ENCODE data around the gene CDK18. TPM values are rescaled to one million over a fixed set of nuclear protein-coding genes. Genes with fewer than 3 reads are reported as not detected.

CDK18 gene
- total and polyA plus RNA-seq, 4 donors: 2.4 to 3.7 (median 3.1) TPM

DNA sequence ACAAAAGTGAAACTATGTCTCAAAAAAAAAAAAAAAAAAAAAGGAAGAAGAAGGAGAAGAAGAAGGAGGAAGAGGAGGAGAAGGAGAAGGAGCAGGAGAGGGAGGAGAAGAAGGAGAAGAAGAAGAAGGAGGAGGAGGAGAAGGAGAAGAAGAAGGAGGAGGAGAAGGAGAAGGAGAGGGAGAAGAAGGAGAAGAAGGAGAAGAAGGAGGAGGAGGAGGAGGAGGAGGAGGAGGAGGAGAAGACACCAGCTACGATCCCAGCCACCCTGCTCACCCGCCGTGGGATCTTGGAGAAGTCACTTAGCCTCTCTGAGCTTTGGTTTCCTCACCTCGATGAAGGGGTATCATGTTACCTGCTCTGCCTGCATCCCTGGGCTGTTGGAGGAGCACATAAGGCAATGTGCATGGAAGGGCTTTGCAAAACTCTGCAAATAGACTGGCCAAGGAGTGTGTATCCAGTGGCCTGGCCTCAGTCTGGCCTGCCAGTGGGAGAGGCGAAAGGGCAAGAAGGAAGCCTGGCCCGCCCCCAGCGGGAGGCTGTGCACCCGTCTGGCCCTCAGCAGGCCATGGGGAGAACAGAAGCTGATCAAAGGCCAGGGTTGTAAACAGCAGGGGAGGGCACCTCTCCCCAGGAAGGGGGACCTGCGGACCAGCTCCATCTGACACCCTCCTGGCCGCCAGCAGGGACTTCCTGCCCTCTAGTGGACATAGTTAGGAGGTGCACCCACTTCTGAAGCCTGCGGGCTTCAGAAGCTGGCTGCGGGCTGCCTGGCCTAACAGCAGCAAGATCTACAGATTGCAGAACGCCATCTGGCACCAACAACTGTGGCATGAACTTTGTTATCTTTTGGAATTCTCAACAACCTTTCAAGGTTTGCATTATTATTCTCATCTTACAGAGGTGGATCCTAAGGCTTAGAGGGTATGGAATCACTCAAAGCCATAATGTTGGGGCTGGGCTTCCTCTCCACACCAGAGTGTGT is 19.2 kb upstream of the CDK18 start:
- Histone ChIP-seq H3K4me1 (ENCODE audit: control insufficient read depth in 4 of 4, insufficient read depth in 4 of 4, low read length in 3 of 4) (peaks cover 0 to 6% (median 0%) of the 10 kb centered on the region in 4 donors), H3K9me3 (ENCODE audit: control insufficient read depth in 4 of 4, low read length in 3 of 4) (no peaks in the 10 kb centered on the region), H3K27me3 (ENCODE audit: control insufficient read depth in 4 of 4, insufficient read depth in 4 of 4, low read length in 3 of 4) (peaks cover 0 to 5% (median 0%) of the 10 kb centered on the region in 4 donors), H3K4me3 (ENCODE audit: low read depth in 1 of 3, low read length in 3 of 3) (no peak overlapping the region), H3K36me3 (ENCODE audit: control insufficient read depth in 4 of 4, insufficient read depth in 3 of 4, low read depth in 1 of 4, low read length in 3 of 4) (no peaks in the 10 kb centered on the region), H3K27ac (ENCODE audit: low read depth in 1 of 2, low read length in 2 of 2) (no peak overlapping the region), H3K9ac (ENCODE audit: low read depth in 1 of 2, low read length in 2 of 2) (no peak overlapping the region)
- TF ChIP-seq RXRA (IDR thresholded peaks at IDR 0.05) (peak in 1 of 2 donors; percentile 26), HNF4A (conservative IDR thresholded peaks at IDR 0.05) (peak in 1 of 2 donors; percentile 39), RAD21 (IDR thresholded peaks at IDR 0.05) (peak; percentile 90 to 94)
- TF ChIP-seq, protein P1, sequence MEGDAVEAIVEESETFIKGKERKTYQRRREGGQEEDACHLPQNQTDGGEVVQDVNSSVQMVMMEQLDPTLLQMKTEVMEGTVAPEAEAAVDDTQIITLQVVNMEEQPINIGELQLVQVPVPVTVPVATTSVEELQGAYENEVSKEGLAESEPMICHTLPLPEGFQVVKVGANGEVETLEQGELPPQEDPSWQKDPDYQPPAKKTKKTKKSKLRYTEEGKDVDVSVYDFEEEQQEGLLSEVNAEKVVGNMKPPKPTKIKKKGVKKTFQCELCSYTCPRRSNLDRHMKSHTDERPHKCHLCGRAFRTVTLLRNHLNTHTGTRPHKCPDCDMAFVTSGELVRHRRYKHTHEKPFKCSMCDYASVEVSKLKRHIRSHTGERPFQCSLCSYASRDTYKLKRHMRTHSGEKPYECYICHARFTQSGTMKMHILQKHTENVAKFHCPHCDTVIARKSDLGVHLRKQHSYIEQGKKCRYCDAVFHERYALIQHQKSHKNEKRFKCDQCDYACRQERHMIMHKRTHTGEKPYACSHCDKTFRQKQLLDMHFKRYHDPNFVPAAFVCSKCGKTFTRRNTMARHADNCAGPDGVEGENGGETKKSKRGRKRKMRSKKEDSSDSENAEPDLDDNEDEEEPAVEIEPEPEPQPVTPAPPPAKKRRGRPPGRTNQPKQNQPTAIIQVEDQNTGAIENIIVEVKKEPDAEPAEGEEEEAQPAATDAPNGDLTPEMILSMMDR (IDR thresholded peaks at IDR 0.05; ENCODE audit: low read depth, low read length, missing input control): peak; percentile 95
- TF ChIP-seq, protein P2, sequence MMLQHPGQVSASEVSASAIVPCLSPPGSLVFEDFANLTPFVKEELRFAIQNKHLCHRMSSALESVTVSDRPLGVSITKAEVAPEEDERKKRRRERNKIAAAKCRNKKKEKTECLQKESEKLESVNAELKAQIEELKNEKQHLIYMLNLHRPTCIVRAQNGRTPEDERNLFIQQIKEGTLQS (IDR thresholded peaks at IDR 0.05): no peak
- WGBS: 24% methylated on average over 13 of the region's 13 CpGs
- DNase-seq (ENCODE audit: low spot score): peak; percentile 54

DNA sequence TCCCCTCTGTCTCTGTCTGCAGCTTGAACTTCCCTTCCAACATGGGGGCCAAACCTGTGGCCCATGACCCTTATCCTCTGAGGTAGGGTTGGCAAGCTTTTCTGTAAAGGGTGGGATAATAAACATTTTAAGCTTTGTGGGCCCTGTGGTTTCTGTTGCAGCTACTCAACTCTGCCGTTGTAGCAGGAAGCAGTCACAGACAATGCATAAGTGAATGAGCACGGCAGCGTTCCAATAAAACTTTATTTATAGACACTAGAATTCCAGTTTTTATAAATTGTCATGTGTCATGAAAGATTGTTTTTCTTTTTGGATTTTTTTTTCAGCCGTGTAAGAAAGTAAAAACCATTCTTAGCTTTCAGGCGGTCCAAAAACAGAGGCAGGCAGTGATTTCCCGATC is 18.2 kb upstream of the CDK18 start:
- Histone ChIP-seq H3K4me1 (ENCODE audit: control insufficient read depth in 4 of 4, insufficient read depth in 4 of 4, low read length in 3 of 4) (peaks cover 0 to 6% (median 0%) of the 10 kb centered on the region in 4 donors), H3K27me3 (ENCODE audit: control insufficient read depth in 4 of 4, insufficient read depth in 4 of 4, low read length in 3 of 4) (peaks cover 0 to 5% (median 0%) of the 10 kb centered on the region in 4 donors), H3K4me3 (ENCODE audit: low read depth in 1 of 3, low read length in 3 of 3) (no peak overlapping the region), H3K9ac (ENCODE audit: low read depth in 1 of 2, low read length in 2 of 2) (no peak overlapping the region), H3K36me3 (ENCODE audit: control insufficient read depth in 4 of 4, insufficient read depth in 3 of 4, low read depth in 1 of 4, low read length in 3 of 4) (no peaks in the 10 kb centered on the region), H3K27ac (ENCODE audit: low read depth in 1 of 2, low read length in 2 of 2) (no peak overlapping the region), H3K9me3 (ENCODE audit: control insufficient read depth in 4 of 4, low read length in 3 of 4) (no peaks in the 10 kb centered on the region)
- DNase-seq (ENCODE audit: low spot score): no peak
- 91% methylated on average over 6 of the region's 6 CpGs for WGBS
- TF ChIP-seq, protein P3, sequence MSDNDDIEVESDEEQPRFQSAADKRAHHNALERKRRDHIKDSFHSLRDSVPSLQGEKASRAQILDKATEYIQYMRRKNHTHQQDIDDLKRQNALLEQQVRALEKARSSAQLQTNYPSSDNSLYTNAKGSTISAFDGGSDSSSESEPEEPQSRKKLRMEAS (IDR thresholded peaks at IDR 0.05): no peak
- TF ChIP-seq, protein P4, sequence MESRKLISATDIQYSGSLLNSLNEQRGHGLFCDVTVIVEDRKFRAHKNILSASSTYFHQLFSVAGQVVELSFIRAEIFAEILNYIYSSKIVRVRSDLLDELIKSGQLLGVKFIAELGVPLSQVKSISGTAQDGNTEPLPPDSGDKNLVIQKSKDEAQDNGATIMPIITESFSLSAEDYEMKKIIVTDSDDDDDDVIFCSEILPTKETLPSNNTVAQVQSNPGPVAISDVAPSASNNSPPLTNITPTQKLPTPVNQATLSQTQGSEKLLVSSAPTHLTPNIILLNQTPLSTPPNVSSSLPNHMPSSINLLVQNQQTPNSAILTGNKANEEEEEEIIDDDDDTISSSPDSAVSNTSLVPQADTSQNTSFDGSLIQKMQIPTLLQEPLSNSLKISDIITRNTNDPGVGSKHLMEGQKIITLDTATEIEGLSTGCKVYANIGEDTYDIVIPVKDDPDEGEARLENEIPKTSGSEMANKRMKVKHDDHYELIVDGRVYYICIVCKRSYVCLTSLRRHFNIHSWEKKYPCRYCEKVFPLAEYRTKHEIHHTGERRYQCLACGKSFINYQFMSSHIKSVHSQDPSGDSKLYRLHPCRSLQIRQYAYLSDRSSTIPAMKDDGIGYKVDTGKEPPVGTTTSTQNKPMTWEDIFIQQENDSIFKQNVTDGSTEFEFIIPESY (IDR thresholded peaks at IDR 0.05): no peak
- TF ChIP-seq, protein P5, sequence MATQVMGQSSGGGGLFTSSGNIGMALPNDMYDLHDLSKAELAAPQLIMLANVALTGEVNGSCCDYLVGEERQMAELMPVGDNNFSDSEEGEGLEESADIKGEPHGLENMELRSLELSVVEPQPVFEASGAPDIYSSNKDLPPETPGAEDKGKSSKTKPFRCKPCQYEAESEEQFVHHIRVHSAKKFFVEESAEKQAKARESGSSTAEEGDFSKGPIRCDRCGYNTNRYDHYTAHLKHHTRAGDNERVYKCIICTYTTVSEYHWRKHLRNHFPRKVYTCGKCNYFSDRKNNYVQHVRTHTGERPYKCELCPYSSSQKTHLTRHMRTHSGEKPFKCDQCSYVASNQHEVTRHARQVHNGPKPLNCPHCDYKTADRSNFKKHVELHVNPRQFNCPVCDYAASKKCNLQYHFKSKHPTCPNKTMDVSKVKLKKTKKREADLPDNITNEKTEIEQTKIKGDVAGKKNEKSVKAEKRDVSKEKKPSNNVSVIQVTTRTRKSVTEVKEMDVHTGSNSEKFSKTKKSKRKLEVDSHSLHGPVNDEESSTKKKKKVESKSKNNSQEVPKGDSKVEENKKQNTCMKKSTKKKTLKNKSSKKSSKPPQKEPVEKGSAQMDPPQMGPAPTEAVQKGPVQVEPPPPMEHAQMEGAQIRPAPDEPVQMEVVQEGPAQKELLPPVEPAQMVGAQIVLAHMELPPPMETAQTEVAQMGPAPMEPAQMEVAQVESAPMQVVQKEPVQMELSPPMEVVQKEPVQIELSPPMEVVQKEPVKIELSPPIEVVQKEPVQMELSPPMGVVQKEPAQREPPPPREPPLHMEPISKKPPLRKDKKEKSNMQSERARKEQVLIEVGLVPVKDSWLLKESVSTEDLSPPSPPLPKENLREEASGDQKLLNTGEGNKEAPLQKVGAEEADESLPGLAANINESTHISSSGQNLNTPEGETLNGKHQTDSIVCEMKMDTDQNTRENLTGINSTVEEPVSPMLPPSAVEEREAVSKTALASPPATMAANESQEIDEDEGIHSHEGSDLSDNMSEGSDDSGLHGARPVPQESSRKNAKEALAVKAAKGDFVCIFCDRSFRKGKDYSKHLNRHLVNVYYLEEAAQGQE (IDR thresholded peaks at IDR 0.05): no peak
- TF ChIP-seq, protein P2 (IDR thresholded peaks at IDR 0.05): no peak
- no peak for TF ChIP-seq SP1 (IDR thresholded peaks at IDR 0.05)
